GM19351 (cell line): Measurements from ENCODE around the gene CAV1.
"Not testable (repeated sequence)": the region's sequence is repeated elsewhere in the genome, so short reads cannot be mapped to it uniquely, and the experiment has no call there.

ENCODE experiments used
- ATAC-seq: cut with Tn5 transposase; IDR thresholded peaks from one replicate; pipeline ENCODE4 v1.9.1; 2021; ENCODE audit warnings: mild to moderate bottlenecking, moderate library complexity; ENCODE audit not compliant: unreplicated experiment

The CAV1 gene, protein sequence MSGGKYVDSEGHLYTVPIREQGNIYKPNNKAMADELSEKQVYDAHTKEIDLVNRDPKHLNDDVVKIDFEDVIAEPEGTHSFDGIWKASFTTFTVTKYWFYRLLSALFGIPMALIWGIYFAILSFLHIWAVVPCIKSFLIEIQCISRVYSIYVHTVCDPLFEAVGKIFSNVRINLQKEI

DNA sequence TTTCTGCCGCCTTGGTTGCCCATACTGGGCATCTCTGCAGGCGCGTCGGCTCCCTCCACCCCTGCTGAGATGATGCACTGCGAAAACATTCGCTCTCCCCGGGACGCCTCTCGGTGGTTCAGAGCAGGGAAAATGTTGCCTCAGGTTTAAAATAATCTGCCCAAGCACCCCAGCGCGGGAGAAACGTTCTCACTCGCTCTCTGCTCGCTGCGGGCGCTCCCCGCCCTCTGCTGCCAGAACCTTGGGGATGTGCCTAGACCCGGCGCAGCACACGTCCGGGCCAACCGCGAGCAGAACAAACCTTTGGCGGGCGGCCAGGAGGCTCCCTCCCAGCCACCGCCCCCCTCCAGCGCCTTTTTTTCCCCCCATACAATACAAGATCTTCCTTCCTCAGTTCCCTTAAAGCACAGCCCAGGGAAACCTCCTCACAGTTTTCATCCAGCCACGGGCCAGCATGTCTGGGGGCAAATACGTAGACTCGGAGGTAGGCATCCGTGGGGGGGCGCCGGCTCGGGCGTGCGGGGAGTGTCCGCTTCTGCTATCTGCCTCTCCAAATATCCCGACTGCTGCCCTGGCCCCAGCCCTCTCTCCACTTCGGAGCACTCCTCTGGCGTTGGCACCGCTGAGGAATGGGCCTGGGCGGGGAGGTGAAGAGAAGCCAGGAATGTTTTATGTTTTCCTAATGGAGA, at the start of gene CAV1:
Gene CAV1 (plus strand): TSS at position 428 of the 689 bp plus-strand sequence. CDS start 27 bp downstream, at position 455.
- ATAC-seq: peak; percentile 29

DNA sequence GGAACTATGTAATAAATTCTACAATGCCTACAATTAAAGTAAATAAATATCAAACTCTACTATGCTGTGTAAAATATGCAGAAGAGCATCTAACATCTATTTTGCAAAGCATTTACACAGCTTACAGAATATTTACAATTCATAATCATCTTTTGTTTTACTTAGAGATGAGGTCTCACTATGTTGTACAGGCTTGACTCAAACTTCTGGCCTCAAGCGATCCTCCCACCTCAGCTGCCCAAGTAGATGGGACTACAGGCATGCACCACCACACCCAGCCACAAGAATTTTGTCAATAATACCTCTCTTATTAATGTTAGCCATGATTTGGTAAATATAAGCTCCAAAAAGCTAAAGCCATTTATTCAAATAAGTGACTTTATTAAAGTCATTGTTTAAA, 47.2 kb upstream of the CAV1 start:
- ATAC-seq: no peak

DNA sequence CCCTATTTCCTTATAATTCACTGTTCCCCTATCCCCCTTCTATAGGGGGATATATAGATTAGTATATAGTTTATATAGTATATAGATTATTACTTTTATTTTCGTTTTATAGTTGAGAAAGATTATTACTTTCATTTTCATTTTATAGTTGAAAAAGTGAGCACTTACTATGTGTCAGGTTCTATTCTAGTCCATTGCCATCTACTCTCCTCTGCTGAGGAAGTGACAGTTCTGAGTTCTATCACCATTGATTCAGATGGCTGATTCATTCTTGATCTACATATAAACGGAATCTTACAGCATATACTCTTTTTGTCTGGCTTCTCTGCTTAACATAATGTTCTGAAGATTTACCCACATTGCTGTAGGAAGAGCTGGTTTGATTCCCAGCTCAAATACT, 46.0 kb upstream of the CAV1 start:
- ATAC-seq: no peak

DNA sequence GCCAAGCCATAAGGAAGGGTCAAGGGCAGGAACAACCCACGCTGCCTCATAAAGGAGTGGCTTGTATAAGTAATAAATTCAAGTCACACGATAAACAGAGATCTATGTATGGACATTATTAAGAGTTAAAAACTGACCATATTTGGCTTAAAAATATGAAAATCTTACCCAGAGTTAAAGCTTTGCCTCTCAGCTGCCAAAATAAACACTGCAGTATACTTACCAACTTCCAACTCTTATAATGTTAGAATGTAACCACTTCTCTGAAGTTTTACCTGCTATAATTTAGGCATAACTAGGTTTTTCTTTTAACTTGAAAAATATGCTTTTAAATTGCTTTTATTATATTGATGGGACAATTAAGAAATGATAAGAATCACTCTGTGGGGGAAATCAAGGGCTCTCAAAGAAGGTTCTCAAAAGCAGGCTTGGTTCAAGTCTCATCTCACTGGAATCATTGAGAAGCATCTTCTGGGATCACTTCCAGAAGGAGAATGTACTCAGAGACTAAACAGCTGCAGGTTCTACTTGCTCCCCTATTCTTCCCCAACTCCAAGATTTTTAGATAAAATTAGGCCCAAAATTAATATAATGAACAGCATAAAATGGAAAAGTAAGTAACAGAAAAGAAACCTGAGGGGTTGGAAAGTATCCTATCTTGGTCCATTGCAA, 41.4 kb upstream of the CAV1 start:
- ATAC-seq: no peak

DNA sequence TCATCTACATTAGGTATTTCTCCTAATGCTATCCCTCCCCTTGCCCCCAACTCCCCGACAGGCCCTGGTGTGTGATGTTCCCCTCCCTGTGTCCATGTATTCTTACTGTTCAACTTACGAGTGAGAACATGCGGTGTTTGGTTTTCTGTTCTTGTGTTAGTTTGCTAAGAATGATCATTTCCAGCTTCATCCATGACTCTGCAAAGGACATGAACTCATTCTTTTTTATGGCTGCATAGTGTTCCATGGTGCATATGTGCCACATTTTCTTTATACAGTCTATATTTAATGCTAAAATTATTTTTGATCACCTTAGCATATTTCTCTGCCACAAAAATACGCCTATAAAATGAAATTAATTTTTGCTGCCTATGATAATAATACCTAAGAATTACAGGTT, 40.4 kb upstream of the CAV1 start:
- not testable (repeated sequence) for ATAC-seq

DNA sequence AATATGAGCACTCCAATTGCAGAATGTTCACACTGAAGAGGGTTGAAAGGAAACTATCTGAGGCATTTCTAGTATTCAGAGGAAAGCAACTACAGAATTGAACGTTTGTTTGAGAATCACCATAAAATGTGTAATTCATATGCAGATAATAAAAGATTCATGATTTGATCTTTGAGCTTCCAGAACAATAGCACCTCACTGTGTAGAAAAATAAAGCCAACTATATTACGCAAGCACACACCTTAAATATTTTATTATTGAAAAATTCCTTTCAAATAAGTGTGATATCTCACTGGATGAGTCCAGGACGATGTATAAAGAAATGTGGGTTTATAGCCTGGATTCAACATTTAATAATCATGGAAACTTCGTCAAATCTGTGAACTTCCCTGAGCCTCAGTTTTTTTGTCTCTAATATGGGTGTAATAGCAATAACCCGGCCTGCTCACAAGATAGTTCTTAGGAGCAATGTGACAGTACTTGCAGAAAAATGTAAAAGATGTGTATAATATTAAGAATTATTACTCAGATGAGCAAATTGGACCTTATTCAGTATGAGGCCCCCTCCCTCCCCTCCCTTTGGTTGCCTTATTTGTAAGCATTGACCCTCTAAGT, 36.8 kb upstream of the CAV1 start:
- ATAC-seq: no peak

DNA sequence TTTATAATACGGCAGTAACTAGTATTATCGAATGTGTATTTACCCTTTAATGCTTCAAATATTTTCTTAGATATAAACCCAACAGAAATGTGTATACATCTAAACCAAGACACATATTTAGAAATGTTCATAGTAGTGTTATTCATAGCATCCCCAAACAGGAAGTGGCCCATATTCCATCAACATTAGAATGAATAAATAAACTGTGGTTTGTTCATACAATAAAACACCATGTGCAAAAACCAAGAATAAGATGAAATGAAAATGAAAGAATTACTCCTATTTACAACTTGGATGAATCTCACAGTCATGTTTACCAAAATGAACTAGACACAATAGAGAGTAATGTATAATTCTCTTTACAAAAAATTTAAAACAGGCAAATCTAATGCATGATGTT, 34.5 kb upstream of the CAV1 start:
- ATAC-seq: no peak

DNA sequence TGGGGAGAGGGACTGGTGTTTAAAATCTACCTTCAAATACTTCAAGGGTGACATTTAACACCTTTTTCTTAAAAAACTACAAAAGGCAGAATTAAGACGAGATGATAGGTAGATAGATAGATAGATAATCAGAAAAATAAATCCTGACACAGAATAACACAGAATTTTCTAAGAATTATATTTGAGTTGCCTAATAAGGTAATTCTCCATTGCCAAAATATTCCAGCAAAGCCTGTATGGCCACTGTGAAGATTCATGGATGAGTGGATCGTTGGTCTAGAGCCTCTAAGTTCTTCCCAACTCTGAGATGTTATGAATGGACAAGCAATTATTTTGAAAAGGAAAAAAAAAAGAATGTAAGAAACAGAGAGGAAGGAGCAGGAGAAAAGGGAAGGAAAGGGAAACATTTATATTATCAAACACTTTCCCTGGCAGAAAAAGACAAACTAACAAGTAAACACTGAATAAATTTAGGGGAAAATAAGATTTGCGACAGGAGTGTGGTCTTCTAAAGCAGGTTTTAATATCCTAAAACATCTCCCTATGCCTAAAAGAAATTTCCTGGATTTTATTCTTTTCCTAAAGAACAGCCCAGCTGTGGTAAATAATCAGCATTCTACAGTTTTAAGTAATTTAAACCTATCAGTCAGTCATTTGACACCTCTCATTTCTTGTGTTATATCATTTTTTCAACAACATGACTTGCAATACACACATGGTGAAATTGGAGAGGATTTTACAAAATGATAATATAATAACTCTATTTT, 32.8 kb upstream of the CAV1 start:
- ATAC-seq: no peak

DNA sequence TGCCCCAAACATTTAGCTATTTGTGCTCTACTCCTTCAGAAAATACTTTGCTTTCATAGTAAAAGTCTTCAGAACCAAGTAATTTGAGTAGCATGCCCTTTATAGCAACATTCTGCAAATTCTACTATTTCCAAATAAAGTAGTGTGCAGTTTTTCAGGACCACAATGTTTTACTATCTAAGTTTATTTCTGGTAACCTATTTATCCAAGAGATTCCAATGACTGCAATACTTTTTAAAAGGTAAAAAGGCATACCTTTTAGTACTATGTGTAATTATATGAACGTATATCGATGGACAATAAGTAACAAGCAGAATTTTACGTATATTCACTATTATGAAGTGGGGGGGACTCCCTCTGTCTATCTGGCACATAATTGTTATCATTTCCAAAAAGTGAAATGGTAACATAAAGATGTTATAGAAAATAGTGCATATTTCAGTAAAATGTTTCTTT, 32.2 kb upstream of the CAV1 start:
- ATAC-seq: no peak

DNA sequence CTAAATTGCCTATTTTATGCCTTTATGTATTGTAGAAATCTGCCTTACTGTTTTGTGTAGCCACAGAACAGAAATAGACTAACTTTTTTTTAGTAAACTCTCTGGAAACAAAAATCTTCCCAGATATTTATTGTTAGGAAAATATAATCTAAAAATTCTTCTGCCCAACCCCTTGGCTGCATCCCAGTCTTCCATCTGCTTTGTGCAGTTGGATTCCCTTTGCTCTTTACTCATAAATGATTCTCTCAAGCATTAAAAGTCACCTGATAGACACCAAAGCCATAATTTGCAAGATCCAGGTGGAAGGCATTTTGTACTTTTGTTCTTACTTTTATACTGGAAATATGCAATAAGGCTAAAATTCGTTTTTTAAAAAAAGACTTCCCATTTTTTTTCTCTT, 31.4 kb upstream of the CAV1 start:
- ATAC-seq: no peak

DNA sequence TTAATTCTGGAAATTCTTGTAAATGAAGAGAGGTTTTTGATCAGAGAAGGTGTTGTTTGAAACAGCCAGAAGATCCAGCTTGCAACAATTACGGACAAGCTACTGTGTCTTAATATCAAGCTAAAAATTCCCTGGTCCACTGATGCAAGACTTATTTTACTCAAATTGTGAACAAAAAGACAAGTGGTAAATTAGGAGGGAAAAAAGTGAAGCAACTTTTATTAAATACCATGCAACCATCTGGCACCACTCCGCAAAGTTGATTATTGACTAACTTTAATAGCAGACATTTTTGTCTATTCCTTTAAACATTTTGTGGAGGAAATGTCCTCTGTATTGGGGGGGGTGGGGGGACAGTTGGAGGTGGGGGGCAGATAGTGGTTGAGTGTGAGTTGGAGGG, 30.4 kb upstream of the CAV1 start:
- no peak for ATAC-seq

DNA sequence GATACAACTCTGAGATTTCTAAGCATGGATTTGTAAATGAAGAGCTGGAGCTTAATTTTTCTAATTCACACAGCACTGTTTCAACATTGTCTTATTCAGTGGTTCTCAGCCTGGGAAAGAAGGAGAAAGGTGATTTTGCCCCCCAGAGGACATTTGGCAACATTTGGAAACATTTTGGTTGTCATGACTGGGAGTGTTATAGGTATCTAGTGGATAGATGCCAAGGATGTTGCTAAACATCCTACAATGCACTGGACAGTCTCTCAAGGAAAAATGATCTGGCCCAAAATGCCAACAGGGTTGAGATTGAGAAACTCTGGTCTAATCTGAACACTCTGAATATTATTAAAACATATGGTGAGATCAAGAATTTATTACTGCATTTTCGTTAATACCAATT, 29.1 kb upstream of the CAV1 start:
- no peak for ATAC-seq

DNA sequence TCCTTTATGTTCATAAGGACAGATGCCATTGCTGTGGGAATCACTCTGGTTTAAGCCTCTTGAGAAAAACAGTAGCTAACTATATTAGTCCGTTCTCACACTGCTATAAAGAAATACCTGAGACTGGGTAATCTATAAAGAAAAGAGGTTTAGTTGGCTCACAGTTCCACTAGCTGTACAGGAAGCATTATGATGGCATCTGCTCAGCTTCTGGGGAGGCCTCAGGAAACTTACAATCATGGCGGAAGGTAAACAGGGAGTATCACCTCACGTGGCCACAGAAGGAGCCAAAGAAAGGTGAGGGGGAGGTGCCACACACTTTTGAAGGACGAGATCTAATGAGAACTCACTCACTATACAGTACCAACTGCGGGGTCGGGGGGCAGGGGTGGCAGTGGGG, 28.2 kb upstream of the CAV1 start:
- no peak for ATAC-seq

DNA sequence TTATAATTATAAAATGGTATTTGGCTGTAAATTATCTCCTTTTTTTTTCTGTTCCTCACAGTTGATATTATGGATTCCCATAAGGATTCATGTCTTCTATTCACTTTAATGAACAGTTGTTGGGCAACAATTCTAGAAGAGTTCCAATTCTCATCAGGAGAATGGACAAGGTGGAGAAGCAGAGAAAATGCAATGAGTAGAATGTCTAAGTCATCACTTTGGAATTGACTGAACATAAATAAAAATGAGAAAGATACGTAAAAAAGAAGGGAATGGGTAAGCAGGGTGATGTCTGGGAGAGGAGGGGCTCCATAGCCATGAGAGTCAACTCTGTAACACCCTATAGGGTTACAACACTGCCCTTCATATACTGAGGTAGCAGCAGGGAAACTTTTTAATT, 27.1 kb upstream of the CAV1 start:
- ATAC-seq: no peak

DNA sequence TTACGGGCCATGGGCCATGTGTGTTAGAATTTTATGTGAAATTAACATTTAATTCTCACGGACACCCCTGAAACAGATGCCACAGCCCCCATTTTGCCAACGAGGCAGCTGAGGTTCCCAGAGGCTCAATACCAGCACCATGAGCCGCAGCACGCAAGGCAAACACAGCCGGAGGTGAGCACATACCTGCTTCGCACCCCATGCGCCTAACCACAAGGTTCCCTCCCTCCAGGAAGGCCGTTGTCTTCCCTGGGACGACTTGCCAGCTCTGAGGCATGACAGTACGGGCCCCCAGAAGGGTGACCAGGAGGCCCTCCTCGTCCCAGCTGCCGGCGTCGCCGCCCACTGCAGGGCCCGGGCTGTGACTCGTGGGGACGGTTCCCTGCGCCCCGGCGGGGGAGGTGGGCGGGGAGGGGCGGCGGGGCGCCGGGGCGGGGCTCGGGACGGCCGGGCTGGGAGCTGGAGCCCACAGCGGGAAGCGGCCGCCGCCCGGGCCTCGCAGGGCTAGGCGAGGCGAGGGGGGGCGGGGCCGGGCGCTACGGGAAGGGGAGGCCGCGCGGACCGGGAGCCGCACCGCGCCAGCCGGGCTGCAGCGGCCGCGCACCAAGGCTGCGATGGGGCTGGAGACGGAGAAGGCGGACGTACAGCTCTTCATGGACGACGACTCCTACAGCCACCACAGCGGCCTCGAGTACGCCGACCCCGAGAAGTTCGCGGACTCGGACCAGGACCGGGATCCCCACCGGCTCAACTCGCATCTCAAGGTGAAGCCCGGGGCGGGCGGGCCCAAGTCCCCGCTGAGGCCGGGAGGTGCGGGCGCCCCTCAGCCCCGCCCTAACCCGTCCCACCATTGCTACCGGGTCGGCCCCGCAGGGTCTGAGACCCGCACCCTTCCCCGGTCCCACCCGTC, 25.4 kb upstream of the CAV1 start, which contains the start of gene CAV2:
Gene CAV2 (plus strand): TSS at position 571 of the 910 bp plus-strand sequence. CDS start 44 bp downstream, at position 615.
- ATAC-seq: peak; percentile 44

DNA sequence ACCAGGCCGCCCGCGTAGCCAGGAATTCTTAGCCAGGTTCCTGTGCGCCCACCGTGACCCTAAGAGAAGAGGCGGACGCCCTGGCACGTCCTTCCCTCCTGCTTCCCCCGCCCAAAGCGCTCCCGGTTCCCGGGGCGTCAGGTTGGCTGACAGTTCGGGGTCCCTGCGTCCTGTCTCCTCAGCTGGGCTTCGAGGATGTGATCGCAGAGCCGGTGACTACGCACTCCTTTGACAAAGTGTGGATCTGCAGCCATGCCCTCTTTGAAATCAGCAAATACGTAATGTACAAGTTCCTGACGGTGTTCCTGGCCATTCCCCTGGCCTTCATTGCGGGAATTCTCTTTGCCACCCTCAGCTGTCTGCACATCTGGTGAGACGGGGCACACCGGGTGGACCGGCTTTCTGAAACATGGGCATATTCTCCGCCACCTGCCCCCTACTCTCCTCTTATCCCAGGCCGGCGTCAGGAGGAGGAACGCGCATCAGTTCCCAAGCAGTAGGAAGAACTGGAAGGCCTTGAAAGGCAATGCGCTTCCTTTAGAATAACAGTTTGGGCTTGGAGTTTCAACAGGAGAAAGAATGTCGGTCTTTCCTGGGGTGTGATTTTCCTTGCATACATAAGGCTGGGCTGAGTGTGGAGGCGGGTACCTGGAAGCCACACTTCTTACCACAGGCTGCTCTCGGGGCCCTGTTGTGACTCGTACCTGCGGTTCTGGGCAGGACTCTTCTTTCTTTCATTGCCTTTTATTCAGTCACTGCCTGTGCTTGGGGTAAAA, 24.6 kb upstream of the CAV1 start:
- peak; percentile 56 for ATAC-seq

DNA sequence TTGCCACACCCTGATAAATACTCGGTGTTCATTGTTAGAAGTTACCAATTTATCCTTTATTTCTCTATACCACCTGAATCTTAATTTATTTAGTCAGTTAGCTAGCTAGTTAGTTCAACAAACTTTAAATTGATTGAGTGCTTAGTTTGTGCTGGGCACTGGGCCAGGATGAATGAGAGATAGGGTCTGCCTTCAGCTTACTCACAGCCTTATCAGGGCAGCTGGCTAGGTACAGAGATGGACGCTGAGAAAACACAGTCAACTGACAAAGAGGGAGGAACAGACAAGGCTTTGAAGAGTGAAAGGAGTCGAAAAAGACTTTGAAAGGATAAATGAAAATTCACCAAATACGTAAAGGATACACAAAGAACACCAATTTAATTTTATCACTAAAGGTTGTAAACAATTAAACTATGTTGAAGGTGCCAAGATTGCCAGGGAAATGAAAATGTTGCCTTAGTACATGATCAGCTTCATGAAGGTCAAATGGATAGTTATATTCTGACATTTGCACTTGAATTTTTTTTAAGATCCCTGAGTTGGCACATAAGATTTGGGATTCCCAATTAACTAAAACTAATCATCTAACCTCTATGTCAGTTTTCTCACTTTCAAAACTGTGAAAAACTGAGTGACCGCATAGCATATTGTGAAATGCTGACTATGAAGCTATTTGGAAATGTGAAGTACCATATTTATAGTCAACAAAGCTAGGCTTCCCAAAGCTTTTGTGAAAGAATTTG, 23.2 kb upstream of the CAV1 start:
- ATAC-seq: no peak
